ENCODE measurements around the gene MOSPD3. TPM values are rescaled to one million over a fixed set of nuclear protein-coding genes. Genes with fewer than 3 reads are reported as not detected.

MOSPD3 gene
- total RNA-seq, 1 experiment from 2014 or later = 16.7 TPM

GRCh38 chr7:100572949-100573675 lies 39.2 kb upstream of the MOSPD3 start:
- Histone ChIP-seq H3K27ac (ENCODE audit: insufficient read length, low read depth, low read length) (no peak overlapping the region), H4K8ac (replicated peaks; ENCODE audit: insufficient read length, low read depth, low read length) (no peak overlapping the region), H3K79me1 (ENCODE audit: insufficient read depth, low read depth, low read length, poor library complexity, severe bottlenecking) (no peaks in the 10 kb centered on the region), H2BK120ac (ENCODE audit: low read depth, low read length, poor library complexity, severe bottlenecking) (no peak overlapping the region), H4K20me1 (ENCODE audit: control insufficient read depth, insufficient read depth, insufficient read length) (no peaks in the 10 kb centered on the region), H3K14ac (ENCODE audit: insufficient read depth, low read length) (no peak overlapping the region; the same call in 1 of the 2 replicates), H3K23ac (ENCODE audit: insufficient read length, low read depth, low read length) (no peak overlapping the region), H3K4me2 (ENCODE audit: insufficient read depth, insufficient read length, low read length) (no peak overlapping the region), H4K91ac (ENCODE audit: insufficient read length, low read depth, low read length) (no peak overlapping the region), H2AFZ (ENCODE audit: low read length) (no peak overlapping the region), H3K23me2 (ENCODE audit: insufficient read length, low read depth, low read length, poor library complexity, severe bottlenecking) (peaks cover 9% of the 10 kb centered on the region), H3K27me3 (ENCODE audit: insufficient read depth, low read length) (no peaks in the 10 kb centered on the region), H3K9ac (ENCODE audit: extremely low read depth, insufficient read length, low read length) (no peak overlapping the region), H2BK15ac (ENCODE audit: low read depth, low read length) (no peak overlapping the region), H3K4ac (ENCODE audit: low read depth, low read length) (no peak overlapping the region), H3K9me3 (ENCODE audit: control insufficient read depth, low read depth, low read length) (no peaks in the 10 kb centered on the region), H2BK20ac (ENCODE audit: low read depth, low read length, poor library complexity, severe bottlenecking) (no peak overlapping the region), H2AK5ac (ENCODE audit: insufficient read length, low read length) (no peak overlapping the region), H3K56ac (ENCODE audit: insufficient read length, low read depth, low read length) (no peak overlapping the region), H2BK5ac (ENCODE audit: insufficient read length, low read length) (no peak overlapping the region), H3K4me1 (ENCODE audit: insufficient read depth, low read length) (peaks cover 5% of the 10 kb centered on the region; the same call in 1 of the 2 replicates), H3K79me2 (ENCODE audit: insufficient read depth, low read length) (no peaks in the 10 kb centered on the region), H4K5ac (ENCODE audit: insufficient read length, low read depth, low read length) (no peak overlapping the region), H3K18ac (ENCODE audit: insufficient read length, low read depth, low read length) (no peak overlapping the region), H2BK12ac (ENCODE audit: insufficient read length, low read depth, low read length) (no peak overlapping the region), H3T11ph (ENCODE audit: low read length) (no peak overlapping the region)
- Mint-ChIP-seq H3K4me3 (no peak overlapping the region), H3K9me3 (peaks cover 0 to 2% of the 10 kb centered on the region in 2 experiments; a peak in 1 of 5 replicates), H3K27ac (no peak overlapping the region), H3K36me3 (ENCODE audit: insufficient read depth in 1 of 3, low read depth in 3 of 3) (peaks cover 8 to 18% (median 17%) of the 10 kb centered on the region in 3 experiments; a peak in 6 of 7 replicates), H3K4me1 (peaks cover 25 to 28% of the 10 kb centered on the region in 2 experiments), H3K27me3 (ENCODE audit: low read depth) (peaks cover 5% of the 10 kb centered on the region)
- no peak for TF ChIP-seq CTCF (conservative IDR thresholded peaks at IDR 0.05)
- no CpG with 5 or more reads among the region's 30 CpGs for WGBS (ENCODE audit: extremely low coverage, insufficient read length, low lambda C conversion rate)
- DNase-seq = peak; percentile 29
